Measurements from ENCODE around the gene OTOF.

Gene OTOF

DNA sequence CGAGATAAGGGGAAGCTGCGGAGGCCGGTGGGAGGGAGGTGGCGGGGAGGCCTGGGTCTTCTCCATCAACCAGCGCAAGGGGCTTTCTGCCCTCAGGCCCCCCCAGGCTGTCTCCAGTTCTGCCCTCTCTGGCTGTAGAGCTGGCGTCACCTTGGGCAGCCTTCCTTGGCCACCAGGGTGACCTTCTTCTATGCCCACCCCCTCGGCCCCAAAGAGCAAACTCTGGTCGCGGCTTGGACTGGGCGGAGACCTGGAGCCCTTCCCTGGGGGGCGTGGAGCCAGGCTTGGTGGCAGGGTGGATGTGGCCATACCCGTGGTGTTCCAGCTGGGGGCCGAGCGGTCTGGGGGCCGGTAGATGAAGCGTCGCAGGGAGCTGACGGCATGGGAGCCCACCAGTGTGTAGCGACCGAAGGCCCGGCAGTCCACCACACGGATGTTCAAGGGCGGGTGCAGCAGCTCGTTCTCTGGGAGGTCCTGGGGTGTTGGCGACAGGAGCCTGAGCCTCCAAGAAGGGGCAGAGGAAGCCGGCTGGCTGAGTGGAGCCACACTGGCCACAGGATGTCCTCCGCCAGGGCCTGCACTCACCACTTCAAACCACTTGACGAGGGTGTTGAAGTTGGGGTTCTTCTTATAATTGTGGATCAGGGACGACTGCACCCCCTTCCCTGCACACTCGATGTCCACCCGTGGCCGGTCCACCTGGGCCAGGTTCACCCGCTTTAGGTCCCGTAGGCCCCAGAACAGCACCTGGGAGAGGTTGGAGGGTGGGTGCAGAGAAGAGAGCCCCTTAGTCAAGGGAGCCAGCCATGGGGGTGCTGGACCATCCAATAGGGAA lies 4.9 kb downstream of the OTOF start:
- no peaks in the 10 kb centered on the region for H3K79me2 ChIP-seq (ENCODE audit: insufficient read depth, low read length)
- TF ChIP-seq, protein P1, sequence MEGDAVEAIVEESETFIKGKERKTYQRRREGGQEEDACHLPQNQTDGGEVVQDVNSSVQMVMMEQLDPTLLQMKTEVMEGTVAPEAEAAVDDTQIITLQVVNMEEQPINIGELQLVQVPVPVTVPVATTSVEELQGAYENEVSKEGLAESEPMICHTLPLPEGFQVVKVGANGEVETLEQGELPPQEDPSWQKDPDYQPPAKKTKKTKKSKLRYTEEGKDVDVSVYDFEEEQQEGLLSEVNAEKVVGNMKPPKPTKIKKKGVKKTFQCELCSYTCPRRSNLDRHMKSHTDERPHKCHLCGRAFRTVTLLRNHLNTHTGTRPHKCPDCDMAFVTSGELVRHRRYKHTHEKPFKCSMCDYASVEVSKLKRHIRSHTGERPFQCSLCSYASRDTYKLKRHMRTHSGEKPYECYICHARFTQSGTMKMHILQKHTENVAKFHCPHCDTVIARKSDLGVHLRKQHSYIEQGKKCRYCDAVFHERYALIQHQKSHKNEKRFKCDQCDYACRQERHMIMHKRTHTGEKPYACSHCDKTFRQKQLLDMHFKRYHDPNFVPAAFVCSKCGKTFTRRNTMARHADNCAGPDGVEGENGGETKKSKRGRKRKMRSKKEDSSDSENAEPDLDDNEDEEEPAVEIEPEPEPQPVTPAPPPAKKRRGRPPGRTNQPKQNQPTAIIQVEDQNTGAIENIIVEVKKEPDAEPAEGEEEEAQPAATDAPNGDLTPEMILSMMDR (conservative IDR thresholded peaks at IDR 0.05; ENCODE audit: low read length): no peak
- no peak for TF ChIP-seq EZH2phosphoT487 (IDR thresholded peaks at IDR 0.05; ENCODE audit: borderline replicate concordance)

DNA sequence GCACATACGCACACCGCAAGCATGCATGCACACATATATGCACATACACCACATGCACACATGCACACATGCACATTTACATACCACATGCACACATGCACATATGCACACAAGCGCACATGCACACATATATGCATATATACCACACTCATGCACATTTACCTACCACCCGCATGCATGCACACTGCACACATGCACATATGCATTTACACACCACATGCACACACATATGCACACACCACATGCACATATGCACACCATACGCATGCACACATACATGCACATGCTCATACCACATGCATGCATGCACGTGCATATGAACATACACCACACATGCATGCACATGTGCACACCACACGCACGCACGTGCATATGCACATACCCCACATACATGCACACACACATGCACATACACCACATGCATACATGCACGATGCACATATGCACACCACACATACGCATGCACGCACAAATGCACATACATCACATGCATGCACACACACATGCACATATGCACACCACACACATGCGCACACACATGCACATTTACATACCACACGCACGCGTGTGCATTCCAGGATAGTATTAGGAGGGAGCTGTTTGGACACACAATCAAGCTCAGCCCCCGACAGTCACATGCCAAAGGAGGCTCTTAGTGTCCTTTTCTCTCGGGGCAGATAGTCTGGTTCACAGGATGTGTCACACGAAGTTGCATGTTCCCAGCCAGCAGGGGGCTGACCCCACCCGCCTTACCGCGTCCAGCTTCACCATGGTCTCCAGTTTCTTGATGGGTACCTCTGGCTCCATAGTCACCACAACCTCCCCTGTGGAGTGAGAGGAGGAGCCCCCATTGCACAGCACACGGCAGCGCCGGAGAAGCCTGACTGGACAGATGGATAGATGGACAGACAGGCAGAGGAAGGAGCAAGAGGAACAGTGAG lies 5.9 kb downstream of the OTOF start:
- no peak overlapping the region for H2AFZ ChIP-seq (ENCODE audit: low read length)
- no peak overlapping the region for H3K9ac ChIP-seq (ENCODE audit: low read depth, low read length, poor library complexity, severe bottlenecking)
- H3K9me2 ChIP-seq (replicated peaks; ENCODE audit: low read depth, low read length): no peaks in the 10 kb centered on the region
- H3K4me3 ChIP-seq (ENCODE audit: low read length, poor library complexity, severe bottlenecking): no peak overlapping the region
- H4K20me1 ChIP-seq (ENCODE audit: insufficient read depth, low read length, poor library complexity, severe bottlenecking): no peaks in the 10 kb centered on the region
- no peaks in the 10 kb centered on the region for H3K79me2 ChIP-seq (ENCODE audit: insufficient read depth, low read length)
- peaks cover 7% of the 10 kb centered on the region; the same call in 1 of the 2 replicates for H3K9me3 ChIP-seq (ENCODE audit: insufficient read depth, low read depth, low read length)
- TF ChIP-seq EZH2phosphoT487 (IDR thresholded peaks at IDR 0.05; ENCODE audit: borderline replicate concordance): no peak
- TF ChIP-seq, protein P1 (conservative IDR thresholded peaks at IDR 0.05; ENCODE audit: low read length): peak; percentile 58
- no peaks in the 10 kb centered on the region for H3K27me3 ChIP-seq (ENCODE audit: insufficient read depth, low read length, poor library complexity, severe bottlenecking)
- H3K4me1 ChIP-seq (ENCODE audit: insufficient read depth, low read length, poor library complexity, severe bottlenecking): no peaks in the 10 kb centered on the region
- H3F3A ChIP-seq (ENCODE audit: low read depth): no peaks in the 10 kb centered on the region
- no peaks in the 10 kb centered on the region for H3K36me3 ChIP-seq (ENCODE audit: insufficient read depth, low read length)
- H3K4me2 ChIP-seq (ENCODE audit: low read depth, low read length, poor library complexity, severe bottlenecking): no peak overlapping the region

More for the DNA sequence above, 4.9 kb downstream of the OTOF start:
- H3K9ac ChIP-seq (ENCODE audit: low read depth, low read length, poor library complexity, severe bottlenecking): no peak overlapping the region
- H3K27me3 ChIP-seq (ENCODE audit: insufficient read depth, low read length, poor library complexity, severe bottlenecking): no peaks in the 10 kb centered on the region
- peaks cover 7% of the 10 kb centered on the region; the same call in 1 of the 2 replicates for H3K9me3 ChIP-seq (ENCODE audit: insufficient read depth, low read depth, low read length)
- no peaks in the 10 kb centered on the region for H3F3A ChIP-seq (ENCODE audit: low read depth)
- H3K4me3 ChIP-seq (ENCODE audit: low read length, poor library complexity, severe bottlenecking): no peak overlapping the region
- no peak overlapping the region for H2AFZ ChIP-seq (ENCODE audit: low read length)
- H3K9me2 ChIP-seq (replicated peaks; ENCODE audit: low read depth, low read length): no peaks in the 10 kb centered on the region
- no peaks in the 10 kb centered on the region for H3K36me3 ChIP-seq (ENCODE audit: insufficient read depth, low read length)
- peaks cover 2% of the 10 kb centered on the region for H3K4me1 ChIP-seq (ENCODE audit: insufficient read depth, low read length, poor library complexity, severe bottlenecking)
- no peaks in the 10 kb centered on the region for H4K20me1 ChIP-seq (ENCODE audit: insufficient read depth, low read length, poor library complexity, severe bottlenecking)
- no peak overlapping the region for H3K4me2 ChIP-seq (ENCODE audit: low read depth, low read length, poor library complexity, severe bottlenecking)

DNA sequence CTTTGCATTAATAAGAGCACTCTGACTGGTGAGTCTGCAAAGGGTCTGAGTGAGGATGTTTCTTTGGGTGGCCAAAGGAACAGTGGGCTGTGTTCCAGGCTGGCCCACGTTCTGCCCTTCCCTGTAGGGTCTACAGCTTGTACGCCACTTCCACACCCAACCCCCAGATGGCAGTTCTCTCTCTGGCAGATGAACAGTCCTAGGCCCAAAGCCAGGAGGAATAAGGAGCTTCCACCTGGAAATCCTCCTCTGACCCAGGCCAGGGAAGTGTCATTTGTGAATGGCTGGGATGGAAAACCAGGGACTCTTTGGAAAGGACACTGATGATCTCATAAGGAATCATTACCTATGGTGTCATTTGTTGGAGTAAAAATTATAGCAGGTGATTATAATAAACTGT lies 6.6 kb downstream of the OTOF start:
- H3K27me3 ChIP-seq (ENCODE audit: insufficient read depth, low read length, poor library complexity, severe bottlenecking): no peaks in the 10 kb centered on the region
- no peak overlapping the region for H3K4me2 ChIP-seq (ENCODE audit: low read depth, low read length, poor library complexity, severe bottlenecking)
- H3K9me3 ChIP-seq (ENCODE audit: insufficient read depth, low read depth, low read length): peaks cover 7% of the 10 kb centered on the region; the same call in 1 of the 2 replicates
- no peaks in the 10 kb centered on the region for H3K4me1 ChIP-seq (ENCODE audit: insufficient read depth, low read length, poor library complexity, severe bottlenecking)
- H3K9me2 ChIP-seq (replicated peaks; ENCODE audit: low read depth, low read length): no peaks in the 10 kb centered on the region
- no peak overlapping the region for H3K9ac ChIP-seq (ENCODE audit: low read depth, low read length, poor library complexity, severe bottlenecking)
- no peaks in the 10 kb centered on the region for H3K79me2 ChIP-seq (ENCODE audit: insufficient read depth, low read length)
- TF ChIP-seq, protein P1 (conservative IDR thresholded peaks at IDR 0.05; ENCODE audit: low read length): peak; percentile 20; the same call in 1 of the 2 replicates
- no peak for TF ChIP-seq EZH2phosphoT487 (IDR thresholded peaks at IDR 0.05; ENCODE audit: borderline replicate concordance)
- no peak overlapping the region for H3K4me3 ChIP-seq (ENCODE audit: low read length, poor library complexity, severe bottlenecking)
- H4K20me1 ChIP-seq (ENCODE audit: insufficient read depth, low read length, poor library complexity, severe bottlenecking): no peaks in the 10 kb centered on the region
- H3K36me3 ChIP-seq (ENCODE audit: insufficient read depth, low read length): no peaks in the 10 kb centered on the region
- H3F3A ChIP-seq (ENCODE audit: low read depth): no peaks in the 10 kb centered on the region
- no peak overlapping the region for H2AFZ ChIP-seq (ENCODE audit: low read length)
